GM12892 (cell line): ENCODE measurements around the gene ZNF385D.

ENCODE experiments used
- POLR2A ChIP-seq: IDR thresholded peaks from 2 replicates; pipeline ENCODE4 v1.6.1; 2011; ENCODE audit warnings: low read depth, low read length, control low read depth
- POLR2AphosphoS5 ChIP-seq: IDR thresholded peaks from 2 replicates; pipeline ENCODE4 v1.6.1; 2011; ENCODE audit warnings: low read depth, low read length, control low read depth
- TAF1 ChIP-seq: IDR thresholded peaks from 2 replicates; pipeline ENCODE4 v1.6.1; 2011; ENCODE audit warnings: low read depth, mild to moderate bottlenecking, control low read depth, low read length, borderline replicate concordance

DNA sequence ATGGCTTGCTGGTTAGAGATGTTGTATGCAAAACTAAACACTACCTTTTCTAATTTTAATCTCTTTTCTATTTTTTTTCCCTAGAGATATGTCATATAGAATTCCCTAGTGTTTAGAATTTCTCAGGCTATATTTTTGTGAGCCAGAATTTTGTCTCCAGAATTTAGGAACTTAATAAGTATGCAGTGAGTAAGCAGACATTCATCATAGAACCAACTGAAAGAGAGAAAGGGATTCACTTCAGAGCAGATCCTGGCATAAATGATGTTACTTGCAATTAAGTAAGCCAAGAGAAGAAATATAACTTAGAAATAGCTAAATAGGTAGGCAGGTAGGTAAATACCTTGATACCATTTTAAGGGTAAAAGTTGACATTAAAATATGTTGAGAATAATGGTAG lies 288.9 kb downstream of the ZNF385D start:
- no peak for TF ChIP-seq POLR2AphosphoS5
- TF ChIP-seq POLR2A = no peak
- no peak for TF ChIP-seq TAF1
